HFFc6 (cell line): Measurements from ENCODE around the gene AGXT. TPM values are rescaled to one million over a fixed set of nuclear protein-coding genes. Genes with fewer than 3 reads are reported as not detected.

Experiments used
- DNase-seq: peaks from one replicate; pipeline ENCODE4 v3.0.0-alpha.2; 2018
- H3K27ac Mint-ChIP-seq: 2 replicates; pipeline ENCODE4 v1.8.0; 2020; ENCODE audit warnings: mild to moderate bottlenecking, mixed read lengths
- H3K27me3 Mint-ChIP-seq: 2 replicates; pipeline ENCODE4 v1.8.0; 2021; ENCODE audit warnings: mild to moderate bottlenecking, moderate library complexity, mixed read lengths; ENCODE audit not compliant: insufficient read depth
- H3K36me3 Mint-ChIP-seq: 2 replicates; pipeline ENCODE4 v1.8.0; 2021; ENCODE audit warnings: low read depth, mixed read lengths
- H3K4me1 Mint-ChIP-seq: 2 replicates; pipeline ENCODE4 v1.8.0; 2020; ENCODE audit warnings: low read depth, mixed read lengths
- H3K4me3 Mint-ChIP-seq: 2 replicates; pipeline ENCODE4 v1.8.0; 2020; ENCODE audit warnings: mild to moderate bottlenecking, moderate library complexity, mixed read lengths
- H3K9me3 Mint-ChIP-seq: 2 replicates; pipeline ENCODE4 v1.8.0; 2020; ENCODE audit warnings: mild to moderate bottlenecking, mixed read lengths
- total RNA-seq, 6 experiments: library from RNA; stranded (reverse); fragmentation: NEBNext Ultra II Directional; extraction: Animal tissue kit (Norgen Biotek cat#: 25700); gene quantifications; 2 replicates in 1 of 6; 3 replicates in 5 of 6; pipeline ENCODE4 v1.2.3, GENCODE V29; 2021
- TF ChIP-seq, protein P1 (sequence below): fragments of 200-600 bp; sonication (generic); IDR thresholded peaks from 2 replicates; pipeline ENCODE4 v1.5.0; 2021; ENCODE audit warnings: antibody characterized with exemption, mild to moderate bottlenecking

The AGXT gene
- total RNA-seq, 6 experiments from 2014 or later, result not detected

DNA sequence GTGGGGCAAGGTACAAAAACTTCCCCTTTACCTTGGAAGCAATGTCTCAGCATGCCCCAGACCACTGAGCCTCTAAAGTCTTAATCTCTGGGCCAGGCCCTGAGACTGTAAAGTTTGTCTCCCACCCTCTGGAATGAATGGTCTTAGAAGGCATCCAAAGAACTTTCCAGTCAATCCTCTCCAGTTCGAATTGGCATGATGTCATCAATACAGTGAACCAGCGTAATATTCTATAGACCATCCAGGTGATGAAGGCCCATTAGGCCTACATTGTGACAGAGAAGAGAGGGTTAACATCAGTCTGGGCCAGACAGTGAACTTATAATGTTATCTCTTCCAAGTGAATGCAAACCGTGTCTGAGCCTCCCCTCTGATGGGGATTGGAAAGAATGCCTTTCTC is 16.1 kb downstream of the AGXT start:
- H3K27ac Mint-ChIP-seq, result no peak overlapping the region
- H3K4me3 Mint-ChIP-seq, result no peak overlapping the region
- TF ChIP-seq, protein P1, sequence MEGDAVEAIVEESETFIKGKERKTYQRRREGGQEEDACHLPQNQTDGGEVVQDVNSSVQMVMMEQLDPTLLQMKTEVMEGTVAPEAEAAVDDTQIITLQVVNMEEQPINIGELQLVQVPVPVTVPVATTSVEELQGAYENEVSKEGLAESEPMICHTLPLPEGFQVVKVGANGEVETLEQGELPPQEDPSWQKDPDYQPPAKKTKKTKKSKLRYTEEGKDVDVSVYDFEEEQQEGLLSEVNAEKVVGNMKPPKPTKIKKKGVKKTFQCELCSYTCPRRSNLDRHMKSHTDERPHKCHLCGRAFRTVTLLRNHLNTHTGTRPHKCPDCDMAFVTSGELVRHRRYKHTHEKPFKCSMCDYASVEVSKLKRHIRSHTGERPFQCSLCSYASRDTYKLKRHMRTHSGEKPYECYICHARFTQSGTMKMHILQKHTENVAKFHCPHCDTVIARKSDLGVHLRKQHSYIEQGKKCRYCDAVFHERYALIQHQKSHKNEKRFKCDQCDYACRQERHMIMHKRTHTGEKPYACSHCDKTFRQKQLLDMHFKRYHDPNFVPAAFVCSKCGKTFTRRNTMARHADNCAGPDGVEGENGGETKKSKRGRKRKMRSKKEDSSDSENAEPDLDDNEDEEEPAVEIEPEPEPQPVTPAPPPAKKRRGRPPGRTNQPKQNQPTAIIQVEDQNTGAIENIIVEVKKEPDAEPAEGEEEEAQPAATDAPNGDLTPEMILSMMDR, result no peak
- no peaks in the 10 kb centered on the region for H3K36me3 Mint-ChIP-seq
- no peaks in the 10 kb centered on the region for H3K4me1 Mint-ChIP-seq
- H3K27me3 Mint-ChIP-seq, result peaks cover 23% of the 10 kb centered on the region
- no peaks in the 10 kb centered on the region for H3K9me3 Mint-ChIP-seq
- no peak for DNase-seq

- Mint-ChIP-seq H3K36me3 (no peaks in the 10 kb centered on the region), H3K4me3 (no peak overlapping the region)
- no peak for DNase-seq
These were observed 16.9 kb downstream of the AGXT start for GRCh38 chr2:240885566-240885965.

DNA sequence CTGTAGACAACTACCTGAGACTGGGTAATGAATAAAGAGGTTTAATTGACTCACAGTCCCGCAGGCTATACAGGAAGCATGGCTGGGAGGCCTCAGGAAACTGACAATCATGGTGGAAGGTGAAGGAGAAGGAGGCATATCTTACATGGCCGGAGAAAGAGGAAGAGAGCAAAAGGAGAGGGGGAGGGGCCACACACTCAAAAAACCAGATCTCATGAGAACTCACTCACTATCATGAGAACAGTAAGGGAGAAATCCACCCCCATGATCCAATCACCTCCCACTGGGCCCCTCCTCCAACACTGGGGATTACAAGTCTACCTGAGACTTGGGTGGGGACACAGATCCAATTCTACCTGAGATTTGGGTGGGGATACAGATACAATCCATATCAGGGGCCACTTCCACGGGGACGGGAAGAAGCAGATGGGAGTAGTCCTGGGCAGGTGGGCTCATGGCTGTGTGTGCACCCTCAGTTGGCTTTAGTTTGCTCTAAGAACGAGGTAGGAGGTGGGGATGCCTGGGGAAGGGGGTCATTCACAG is 17.5 kb downstream of the AGXT start:
- Mint-ChIP-seq H3K27ac (no peak overlapping the region), H3K4me1 (no peaks in the 10 kb centered on the region), H3K36me3 (no peaks in the 10 kb centered on the region), H3K9me3 (no peaks in the 10 kb centered on the region), H3K27me3 (peaks cover 23% of the 10 kb centered on the region), H3K4me3 (no peak overlapping the region)
- TF ChIP-seq, protein P1, result no peak
- no peak for DNase-seq

More at GRCh38 chr2:240885566-240885965, 16.9 kb downstream of the AGXT start:
- Mint-ChIP-seq H3K27ac (no peak overlapping the region), H3K4me1 (no peaks in the 10 kb centered on the region), H3K9me3 (no peaks in the 10 kb centered on the region), H3K27me3 (peaks cover 23% of the 10 kb centered on the region)
- TF ChIP-seq, protein P1, result no peak

GRCh38 chr2:240886678-240887609 is 18.3 kb downstream of the AGXT start:
- peaks cover 20% of the 10 kb centered on the region for H3K27me3 Mint-ChIP-seq
- DNase-seq, result no peak
- H3K27ac Mint-ChIP-seq, result no peak overlapping the region
- TF ChIP-seq, protein P1, result no peak
- no peaks in the 10 kb centered on the region for H3K4me1 Mint-ChIP-seq
- H3K9me3 Mint-ChIP-seq, result no peaks in the 10 kb centered on the region
- H3K36me3 Mint-ChIP-seq, result no peaks in the 10 kb centered on the region
- H3K4me3 Mint-ChIP-seq, result no peak overlapping the region

- DNase-seq, result no peak
- H3K4me1 Mint-ChIP-seq, result no peaks in the 10 kb centered on the region
- TF ChIP-seq, protein P1, result no peak
- H3K27me3 Mint-ChIP-seq, result peaks cover 15% of the 10 kb centered on the region
- no peak overlapping the region for H3K4me3 Mint-ChIP-seq
- H3K27ac Mint-ChIP-seq, result no peak overlapping the region
- H3K36me3 Mint-ChIP-seq, result no peaks in the 10 kb centered on the region
- H3K9me3 Mint-ChIP-seq, result no peaks in the 10 kb centered on the region
These were observed 19.0 kb downstream of the AGXT start for GRCh38 chr2:240887631-240888030.
